Gastrocnemius medialis (tissue), 4 donors: ENCODE results near the gene SEC11C. TPM values are rescaled to one million over a fixed set of nuclear protein-coding genes. Genes with fewer than 3 reads are reported as not detected.

Source experiments
- ATAC-seq, 2 donors: fragments of 150-250 bp; one replicate each; pipeline ENCODE4 v1.9.1; 2016
- DNase-seq, 2 donors: peaks; one replicate each; pipeline ENCODE4 v3.0.0-alpha.2; 2019
- H3K27ac ChIP-seq, 4 donors: fragments of 200-600 bp; sonication (generic); 1 replicate in 1 of 4; 2 replicates in 3 of 4; pipeline ENCODE4 v1.5.1; 2016 to 2018; ENCODE audit warnings: mild to moderate bottlenecking in 2 of 4, moderate library complexity in 1 of 4
- H3K27me3 ChIP-seq, 3 donors: fragments of 200-600 bp; sonication (generic) in 2 of 3; 1 replicate in 1 of 3; 2 replicates in 2 of 3; pipeline versions ENCODE4 v1.5.1 to v1.6.0; 2016 to 2019; ENCODE audit warnings: mild to moderate bottlenecking in 1 of 3, moderate library complexity in 1 of 3
- H3K36me3 ChIP-seq, 2 donors: fragments of 200-600 bp; sonication (generic) in 1 of 2; one replicate each; pipeline ENCODE4 v1.5.1; 2017 to 2018
- H3K4me1 ChIP-seq, 2 donors: fragments of 200-600 bp; sonication (generic) in 1 of 2; one replicate each; pipeline ENCODE4 v1.5.1; 2016 to 2017; ENCODE audit warnings: mild to moderate bottlenecking in 2 of 2
- H3K4me3 ChIP-seq, 4 donors: fragments of 200-600 bp; sonication (generic) in 3 of 4; 1 replicate in 1 of 4; 2 replicates in 3 of 4; pipeline ENCODE4 v1.5.1; 2016 to 2019; ENCODE audit warnings: mild to moderate bottlenecking in 2 of 4
- H3K9me3 ChIP-seq, 3 donors: fragments of 200-600 bp; sonication (generic) in 2 of 3; 1 replicate in 1 of 3; 2 replicates in 2 of 3; pipeline ENCODE4 v1.5.1; 2016 to 2019
- CTCF ChIP-seq, 5 experiments: fragments of 450-650 bp in 3 of 5; fragments of 200-600 bp in 2 of 5; sonication (generic) in 2 of 5; IDR thresholded peaks in 4 of 5; conservative IDR thresholded peaks in 1 of 5; 1 replicate in 4 of 5; 2 replicates in 1 of 5; pipeline ENCODE4 v1.5.1; 2016 to 2019; ENCODE audit warnings: antibody characterized with exemption in 5 of 5, mild to moderate bottlenecking in 3 of 5, moderate library complexity in 3 of 5
- POLR2A ChIP-seq, 2 donors: fragments of 450-650 bp; IDR thresholded peaks; one replicate each; pipeline ENCODE4 v1.6.1; 2017; ENCODE audit warnings: antibody characterized with exemption in 2 of 2, mild to moderate bottlenecking in 2 of 2, moderate library complexity in 2 of 2
- in situ Hi-C, 4 donors: fragments of 200-750 bp; cut with MboI; loops; one replicate each; pipeline versions ENCODE4 v1.15.0 to v1.8.0; 2017; ENCODE audit warnings: low sequenced_read_pairs in 4 of 4
- intact Hi-C: fragments of 100-400 bp; cut with DNase I; formaldehyde crosslinking; loops from one replicate; pipeline ENCODE4 v1.15.1; 2023; ENCODE audit warnings: low total_unique reads
- total RNA-seq, 4 donors: library from RNA; depleted of rRNA; stranded (reverse); fragments of >200 nt; gene quantifications; one replicate each; pipeline versions ENCODE4 v1.1.0 to v1.2.3, GENCODE V29; 2016

The SEC11C gene
- 10 to 100 TPM in 3 of 4 donors, 1 to 10 TPM in 1; 7.7 to 17.1 (median 13.1) TPM for total RNA-seq

GRCh38 chr18:59139615-59140301 lies at the start of gene SEC11C:
Gene SEC11C, plus strand, starts transcription at chr18:59139884. Its CDS starts 65 bp downstream, at chr18:59139949.
- Histone ChIP-seq H3K36me3 (no peaks in the 10 kb centered on the region), H3K27ac (peak within 1 kb of the TSS; percentile 84 to 93 (median 90)), H3K9me3 (no peaks in the 10 kb centered on the region), H3K4me1 (peaks cover 6 to 20% of the 10 kb centered on the region in 2 donors), H3K4me3 (peak within 1 kb of the TSS; percentile 81 to 99 (median 88)), H3K27me3 (no peaks in the 10 kb centered on the region)
- ATAC-seq, result peak; percentile 97 to 98
- DNase-seq, result peak; percentile 96 to 97
- in situ Hi-C loops, result loop anchor here in 2 of 4 donors (10.0 to 25.0 kb wide), 2 partner anchors 102 to 225 kb away; no protein-coding TSS in a partner anchor
- intact Hi-C loops, result loop anchor here (1.0 to 5.0 kb wide), 2 partner anchors 220 to 1507 kb away; partner anchors contain the start of gene LMAN1
- TF ChIP-seq CTCF (IDR thresholded peaks at IDR 0.05 in 4 of 5, conservative IDR thresholded peaks at IDR 0.05 in 1 of 5), result no peak
- TF ChIP-seq POLR2A (IDR thresholded peaks at IDR 0.05), result peak; percentile 26 to 46

- no peaks in the 10 kb centered on the region for H3K4me1 ChIP-seq
- ATAC-seq (no peak), DNase-seq (no peak)
- H3K9me3 ChIP-seq, result no peaks in the 10 kb centered on the region
- H3K27me3 ChIP-seq, result no peaks in the 10 kb centered on the region
- no peak overlapping the region for H3K4me3 ChIP-seq
- no peak overlapping the region for H3K27ac ChIP-seq
- no peaks in the 10 kb centered on the region for H3K36me3 ChIP-seq
- TF ChIP-seq CTCF (IDR thresholded peaks at IDR 0.05 in 4 of 5, conservative IDR thresholded peaks at IDR 0.05 in 1 of 5), result no peak
- no peak for TF ChIP-seq POLR2A (IDR thresholded peaks at IDR 0.05)
- intact Hi-C loops (no loop called here), in situ Hi-C loops (loop anchor here in 1 of 4 donors (25.0 kb wide), 1 partner anchor 579 kb away; no protein-coding TSS in a partner anchor)
Observed at GRCh38 chr18:59090966-59091603, 48.6 kb upstream of the SEC11C start.

- intact Hi-C loops (no loop called here), in situ Hi-C loops (loop anchor here in 1 of 4 donors (25.0 kb wide), 1 partner anchor 581 kb away; no protein-coding TSS in a partner anchor)
- Histone ChIP-seq H3K27me3 (no peaks in the 10 kb centered on the region), H3K36me3 (no peaks in the 10 kb centered on the region), H3K4me1 (no peaks in the 10 kb centered on the region), H3K4me3 (no peak overlapping the region), H3K27ac (no peak overlapping the region), H3K9me3 (no peaks in the 10 kb centered on the region)
- TF ChIP-seq CTCF (IDR thresholded peaks at IDR 0.05 in 4 of 5, conservative IDR thresholded peaks at IDR 0.05 in 1 of 5) (no peak), POLR2A (IDR thresholded peaks at IDR 0.05) (no peak)
- ATAC-seq (no peak), DNase-seq (no peak)
Observed at GRCh38 chr18:59093668-59094067, 46.0 kb upstream of the SEC11C start.

- no peak for ATAC-seq
- no peak for TF ChIP-seq CTCF (IDR thresholded peaks at IDR 0.05 in 4 of 5, conservative IDR thresholded peaks at IDR 0.05 in 1 of 5)
- no peak for TF ChIP-seq POLR2A (IDR thresholded peaks at IDR 0.05)
- no peaks in the 10 kb centered on the region for H3K36me3 ChIP-seq
- H3K4me1 ChIP-seq, result no peaks in the 10 kb centered on the region
- H3K27me3 ChIP-seq, result no peaks in the 10 kb centered on the region
- H3K9me3 ChIP-seq, result no peaks in the 10 kb centered on the region
- intact Hi-C loops, result no loop called here
- no peak for DNase-seq
- H3K4me3 ChIP-seq, result no peak overlapping the region
- in situ Hi-C loops, result loop anchor here in 1 of 4 donors (25.0 kb wide), 1 partner anchor 582 kb away; no protein-coding TSS in a partner anchor
- no peak overlapping the region for H3K27ac ChIP-seq
Observed at GRCh38 chr18:59094569-59094968, 45.1 kb upstream of the SEC11C start.
